Measurements from ENCODE around the gene HOXB3.
A peak's percentile ranks its signal among the peaks of the same experiment; 100 is the strongest.

HOXB3 gene

GRCh38 chr17:48566717-48567116, 23.3 kb downstream of the HOXB3 start:
- H2AK5ac ChIP-seq (ENCODE audit: low read length): peak overlapping the region; percentile 14
- no peaks in the 10 kb centered on the region for H3K36me3 ChIP-seq (ENCODE audit: control insufficient read depth, insufficient read depth, low read length)
- no peak overlapping the region for H3K9ac ChIP-seq (ENCODE audit: low read length)
- no peak overlapping the region for H3K56ac ChIP-seq (ENCODE audit: low read length)
- H3K79me2 ChIP-seq (ENCODE audit: control insufficient read depth, insufficient read depth, low read length): no peaks in the 10 kb centered on the region
- no peak overlapping the region for H3K18ac ChIP-seq (ENCODE audit: low read length)
- no peak overlapping the region for H2BK120ac ChIP-seq (ENCODE audit: low read depth, low read length)
- H3K4me2 ChIP-seq (ENCODE audit: low read length): no peak overlapping the region
- no peak overlapping the region for H2BK15ac ChIP-seq (replicated peaks; ENCODE audit: low read depth)
- no peak overlapping the region for H2BK5ac ChIP-seq (ENCODE audit: low read length)
- H3K23ac ChIP-seq (ENCODE audit: low read length): no peak overlapping the region
- no CpG with 5 or more reads among the region's 2 CpGs for WGBS (ENCODE audit: extremely low coverage, insufficient coverage, low lambda C conversion rate)
- H3K4me3 ChIP-seq (ENCODE audit: low read length): no peak overlapping the region
- no peak overlapping the region for H4K8ac ChIP-seq (ENCODE audit: low read depth, low read length)
- no peak overlapping the region for H4K5ac ChIP-seq (ENCODE audit: low read length)
- no peaks in the 10 kb centered on the region for H3K79me1 ChIP-seq (ENCODE audit: low read length)
- H3K27me3 ChIP-seq (ENCODE audit: insufficient read depth, low read length, poor library complexity): peaks cover 83% of the 10 kb centered on the region
- peaks cover 7% of the 10 kb centered on the region for H3K4me1 ChIP-seq (ENCODE audit: control insufficient read depth, low read depth, low read length)
- no peak overlapping the region for H3K4ac ChIP-seq (ENCODE audit: low read depth, low read length)
- no peak overlapping the region for H3K27ac ChIP-seq (ENCODE audit: low read depth, low read length)
- DNase-seq: no peak

- peaks cover 83% of the 10 kb centered on the region for H3K27me3 ChIP-seq (ENCODE audit: insufficient read depth, low read length, poor library complexity)
- no peak overlapping the region for H3K4me3 ChIP-seq (ENCODE audit: low read length)
- H2BK15ac ChIP-seq (replicated peaks; ENCODE audit: low read depth): no peak overlapping the region
- no peak overlapping the region for H3K27ac ChIP-seq (ENCODE audit: low read depth, low read length)
- H3K4me1 ChIP-seq (ENCODE audit: control insufficient read depth, low read depth, low read length): peaks cover 7% of the 10 kb centered on the region
- H3K79me2 ChIP-seq (ENCODE audit: control insufficient read depth, insufficient read depth, low read length): no peaks in the 10 kb centered on the region
- no peak overlapping the region for H3K9ac ChIP-seq (ENCODE audit: low read length)
- H2BK5ac ChIP-seq (ENCODE audit: low read length): no peak overlapping the region
- no peak overlapping the region for H2AK5ac ChIP-seq (ENCODE audit: low read length)
- H2BK120ac ChIP-seq (ENCODE audit: low read depth, low read length): no peak overlapping the region
- no peak overlapping the region for H3K4ac ChIP-seq (ENCODE audit: low read depth, low read length)
- H3K56ac ChIP-seq (ENCODE audit: low read length): no peak overlapping the region
- H4K8ac ChIP-seq (ENCODE audit: low read depth, low read length): no peak overlapping the region
- no peak overlapping the region for H3K18ac ChIP-seq (ENCODE audit: low read length)
- DNase-seq: no peak
- no peaks in the 10 kb centered on the region for H3K36me3 ChIP-seq (ENCODE audit: control insufficient read depth, insufficient read depth, low read length)
- H3K4me2 ChIP-seq (ENCODE audit: low read length): no peak overlapping the region
- no CpG with 5 or more reads among the region's 4 CpGs for WGBS (ENCODE audit: extremely low coverage, insufficient coverage, low lambda C conversion rate)
- H3K79me1 ChIP-seq (ENCODE audit: low read length): no peaks in the 10 kb centered on the region
- H4K5ac ChIP-seq (ENCODE audit: low read length): no peak overlapping the region
- no peak overlapping the region for H3K23ac ChIP-seq (ENCODE audit: low read length)
Observed at GRCh38 chr17:48565925-48566710, 23.9 kb downstream of the HOXB3 start.

DNA sequence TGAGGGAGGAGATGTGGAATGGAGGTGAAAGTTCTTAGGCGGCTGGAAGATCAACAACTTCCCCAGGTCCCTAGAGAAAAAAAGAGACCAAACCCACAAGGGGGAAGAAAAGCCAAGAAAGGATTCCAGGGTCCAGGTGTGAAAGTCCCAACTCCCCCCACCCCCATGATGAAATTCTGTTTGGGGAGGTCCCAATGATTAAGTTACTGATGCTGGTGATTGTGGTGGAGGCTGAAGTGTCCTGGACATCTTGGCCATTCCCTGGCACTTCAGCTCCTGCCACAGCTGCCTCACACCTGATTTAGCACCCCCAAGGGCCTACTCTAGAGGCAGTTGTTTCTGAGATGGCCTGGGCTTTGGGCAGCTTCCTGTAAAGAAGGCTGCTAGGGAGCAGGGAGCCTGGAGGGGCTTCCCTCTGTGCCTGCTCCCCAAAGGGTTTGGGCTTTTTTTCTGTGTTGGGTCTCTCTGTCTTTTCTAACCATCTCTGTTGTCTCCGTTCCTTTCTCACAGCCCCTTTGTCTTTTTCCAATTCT, 25.0 kb downstream of the HOXB3 start:
- H3K18ac ChIP-seq (ENCODE audit: low read length): no peak overlapping the region
- no peaks in the 10 kb centered on the region for H3K79me2 ChIP-seq (ENCODE audit: control insufficient read depth, insufficient read depth, low read length)
- WGBS (ENCODE audit: extremely low coverage, insufficient coverage, low lambda C conversion rate): no CpG with 5 or more reads among the region's 2 CpGs
- peaks cover 7% of the 10 kb centered on the region for H3K4me1 ChIP-seq (ENCODE audit: control insufficient read depth, low read depth, low read length)
- no peak overlapping the region for H3K4me2 ChIP-seq (ENCODE audit: low read length)
- H3K36me3 ChIP-seq (ENCODE audit: control insufficient read depth, insufficient read depth, low read length): no peaks in the 10 kb centered on the region
- DNase-seq: no peak
- no peak overlapping the region for H4K8ac ChIP-seq (ENCODE audit: low read depth, low read length)
- peaks cover 85% of the 10 kb centered on the region for H3K27me3 ChIP-seq (ENCODE audit: insufficient read depth, low read length, poor library complexity)
- no peak overlapping the region for H2BK5ac ChIP-seq (ENCODE audit: low read length)
- no peak overlapping the region for H4K5ac ChIP-seq (ENCODE audit: low read length)
- no peaks in the 10 kb centered on the region for H3K79me1 ChIP-seq (ENCODE audit: low read length)
- no peak overlapping the region for H3K56ac ChIP-seq (ENCODE audit: low read length)
- no peak overlapping the region for H3K4me3 ChIP-seq (ENCODE audit: low read length)
- H2BK15ac ChIP-seq (replicated peaks; ENCODE audit: low read depth): no peak overlapping the region
- no peak overlapping the region for H2BK120ac ChIP-seq (ENCODE audit: low read depth, low read length)
- no peak overlapping the region for H3K9ac ChIP-seq (ENCODE audit: low read length)
- no peak overlapping the region for H2AK5ac ChIP-seq (ENCODE audit: low read length)
- no peak overlapping the region for H3K23ac ChIP-seq (ENCODE audit: low read length)
- no peak overlapping the region for H3K4ac ChIP-seq (ENCODE audit: low read depth, low read length)
- no peak overlapping the region for H3K27ac ChIP-seq (ENCODE audit: low read depth, low read length)

DNA sequence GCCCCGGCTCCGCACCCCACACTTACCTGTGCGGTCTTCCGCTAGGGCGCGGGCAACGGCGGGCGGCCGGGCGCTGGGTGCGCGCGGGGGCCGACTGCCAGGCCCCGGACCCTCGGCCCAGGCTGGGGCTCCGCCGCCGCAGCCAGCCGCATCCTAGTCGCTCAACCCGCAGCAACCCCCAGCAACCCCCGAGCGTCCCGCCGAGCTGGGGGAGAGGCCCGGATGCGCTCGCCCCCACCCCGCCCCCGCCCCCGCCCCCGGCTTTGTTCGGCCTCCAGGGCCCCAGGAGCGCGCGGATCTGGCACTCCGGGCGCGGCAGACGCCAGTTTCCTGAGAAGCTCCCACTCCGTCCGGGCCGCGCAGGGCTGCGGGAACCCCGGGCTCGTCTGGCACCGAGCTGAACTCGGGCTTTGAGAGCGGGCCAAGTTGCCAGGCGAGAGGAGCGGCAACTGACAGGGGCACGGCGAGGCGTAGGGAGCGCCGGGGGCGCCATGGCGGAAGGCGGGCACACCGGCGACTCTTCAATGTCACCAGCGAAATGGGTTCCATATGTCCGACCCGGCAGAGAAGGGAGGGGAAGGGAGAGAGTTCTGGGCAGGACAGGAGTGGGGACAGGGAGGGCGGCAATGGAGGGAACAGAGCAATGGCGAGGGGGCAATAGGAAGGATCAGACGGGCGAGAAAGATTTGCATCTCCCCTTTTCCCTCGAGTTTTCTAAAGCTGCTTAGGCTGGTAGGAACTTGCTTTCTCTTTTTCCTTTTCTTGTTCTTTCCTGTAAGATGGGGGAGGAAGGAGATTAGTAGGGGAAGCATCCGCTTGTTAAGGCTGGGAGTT, 25.6 kb downstream of the HOXB3 start:
- H3K79me1 ChIP-seq (ENCODE audit: low read length): no peaks in the 10 kb centered on the region
- no peak for DNase-seq
- H3K36me3 ChIP-seq (ENCODE audit: control insufficient read depth, insufficient read depth, low read length): no peaks in the 10 kb centered on the region
- no CpG with 5 or more reads among the region's 73 CpGs for WGBS (ENCODE audit: extremely low coverage, insufficient coverage, low lambda C conversion rate)
- H3K27me3 ChIP-seq (ENCODE audit: insufficient read depth, low read length, poor library complexity): peaks cover 89% of the 10 kb centered on the region
- peaks cover 5% of the 10 kb centered on the region for H3K4me1 ChIP-seq (ENCODE audit: control insufficient read depth, low read depth, low read length)
- H3K23ac ChIP-seq (ENCODE audit: low read length): no peak overlapping the region
- no peak overlapping the region for H4K8ac ChIP-seq (ENCODE audit: low read depth, low read length)
- H3K9ac ChIP-seq (ENCODE audit: low read length): peak overlapping the region; percentile 54
- H2BK15ac ChIP-seq (replicated peaks; ENCODE audit: low read depth): no peak overlapping the region
- H2BK120ac ChIP-seq (ENCODE audit: low read depth, low read length): no peak overlapping the region
- no peaks in the 10 kb centered on the region for H3K79me2 ChIP-seq (ENCODE audit: control insufficient read depth, insufficient read depth, low read length)
- no peak overlapping the region for H2AK5ac ChIP-seq (ENCODE audit: low read length)
- no peak overlapping the region for H3K27ac ChIP-seq (ENCODE audit: low read depth, low read length)
- no peak overlapping the region for H3K4ac ChIP-seq (ENCODE audit: low read depth, low read length)
- no peak overlapping the region for H4K5ac ChIP-seq (ENCODE audit: low read length)
- no peak overlapping the region for H3K4me3 ChIP-seq (ENCODE audit: low read length)
- no peak overlapping the region for H2BK5ac ChIP-seq (ENCODE audit: low read length)
- H3K4me2 ChIP-seq (ENCODE audit: low read length): peak overlapping the region; percentile 45
- H3K56ac ChIP-seq (ENCODE audit: low read length): peak overlapping the region; percentile 37
- no peak overlapping the region for H3K18ac ChIP-seq (ENCODE audit: low read length)

DNA sequence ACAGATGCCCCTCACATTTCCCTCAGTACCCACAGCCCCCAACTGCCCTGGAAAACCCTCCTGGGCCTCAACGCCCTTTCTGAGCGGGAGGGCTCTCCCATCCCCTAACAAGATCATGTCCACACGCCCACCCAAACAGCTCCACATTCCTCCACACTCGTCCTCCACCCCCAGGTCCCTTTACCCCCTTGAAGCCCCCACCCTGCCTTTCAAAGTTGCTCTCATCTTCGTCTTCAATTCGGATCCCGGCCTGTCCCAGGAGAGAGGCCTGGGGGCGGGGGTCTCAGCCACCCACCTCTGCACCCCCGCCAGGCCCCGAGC, 26.2 kb downstream of the HOXB3 start:
- Histone ChIP-seq H3K27ac (ENCODE audit: low read depth, low read length) (no peak overlapping the region), H3K4me1 (ENCODE audit: control insufficient read depth, low read depth, low read length) (peaks cover 5% of the 10 kb centered on the region), H2BK120ac (ENCODE audit: low read depth, low read length) (no peak overlapping the region), H3K4ac (ENCODE audit: low read depth, low read length) (no peak overlapping the region), H2BK5ac (ENCODE audit: low read length) (no peak overlapping the region), H3K4me3 (ENCODE audit: low read length) (no peak overlapping the region), H3K27me3 (ENCODE audit: insufficient read depth, low read length, poor library complexity) (peaks cover 91% of the 10 kb centered on the region), H3K9ac (ENCODE audit: low read length) (no peak overlapping the region), H4K8ac (ENCODE audit: low read depth, low read length) (no peak overlapping the region), H2AK5ac (ENCODE audit: low read length) (no peak overlapping the region), H3K18ac (ENCODE audit: low read length) (no peak overlapping the region), H3K23ac (ENCODE audit: low read length) (no peak overlapping the region), H3K56ac (ENCODE audit: low read length) (no peak overlapping the region), H4K5ac (ENCODE audit: low read length) (no peak overlapping the region), H3K4me2 (ENCODE audit: low read length) (no peak overlapping the region), H3K79me2 (ENCODE audit: control insufficient read depth, insufficient read depth, low read length) (no peaks in the 10 kb centered on the region), H3K36me3 (ENCODE audit: control insufficient read depth, insufficient read depth, low read length) (no peaks in the 10 kb centered on the region), H3K79me1 (ENCODE audit: low read length) (no peaks in the 10 kb centered on the region), H2BK15ac (replicated peaks; ENCODE audit: low read depth) (no peak overlapping the region)
- no peak for DNase-seq
- WGBS (ENCODE audit: extremely low coverage, insufficient coverage, low lambda C conversion rate): no CpG with 5 or more reads among the region's 10 CpGs
